Coronary artery (tissue), 2 donors: ENCODE measurements around the gene ABRACL.
A peak's percentile ranks its signal among the peaks of the same experiment; 100 is the strongest.

Experiments used
- DNase-seq: peaks from one replicate; pipeline ENCODE4 v3.0.0-alpha.2; 2017; ENCODE audit warnings: low spot score
- H3K27ac ChIP-seq, 2 donors: fragments of 200-600 bp; sonication (generic); one replicate each; pipeline ENCODE4 v1.5.1; 2016 to 2019
- H3K4me3 ChIP-seq: fragments of 200-600 bp; sonication (generic); 2 replicates; pipeline ENCODE4 v1.5.1; 2016; ENCODE audit warnings: mild to moderate bottlenecking, moderate library complexity
- CTCF ChIP-seq: fragments of 200-600 bp; sonication (generic); IDR thresholded peaks from one replicate; pipeline ENCODE4 v1.5.1; 2019; ENCODE audit warnings: antibody characterized with exemption

ABRACL gene

DNA sequence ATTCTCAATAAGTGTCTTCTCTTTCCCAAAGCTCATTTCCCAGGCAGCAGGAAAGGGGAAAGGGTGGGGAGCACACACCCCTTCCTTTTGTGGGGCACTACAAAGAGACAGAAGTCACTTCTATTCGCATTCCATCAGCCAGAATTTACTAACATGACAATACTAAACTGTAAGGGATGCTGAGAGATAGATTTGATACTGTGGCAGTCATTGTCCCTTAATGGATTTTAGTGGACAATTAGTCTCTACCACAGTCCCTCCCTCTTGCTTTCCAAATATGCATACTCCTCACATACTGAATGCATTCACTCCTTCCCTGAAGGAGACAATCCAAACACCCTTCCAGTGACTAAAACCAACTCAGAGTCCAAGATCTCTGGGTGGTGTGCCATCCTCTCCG lies 50.5 kb downstream of the ABRACL start:
- no peak for TF ChIP-seq CTCF
- no peak for DNase-seq
- Histone ChIP-seq H3K4me3 (no peak overlapping the region), H3K27ac (no peak overlapping the region)

DNA sequence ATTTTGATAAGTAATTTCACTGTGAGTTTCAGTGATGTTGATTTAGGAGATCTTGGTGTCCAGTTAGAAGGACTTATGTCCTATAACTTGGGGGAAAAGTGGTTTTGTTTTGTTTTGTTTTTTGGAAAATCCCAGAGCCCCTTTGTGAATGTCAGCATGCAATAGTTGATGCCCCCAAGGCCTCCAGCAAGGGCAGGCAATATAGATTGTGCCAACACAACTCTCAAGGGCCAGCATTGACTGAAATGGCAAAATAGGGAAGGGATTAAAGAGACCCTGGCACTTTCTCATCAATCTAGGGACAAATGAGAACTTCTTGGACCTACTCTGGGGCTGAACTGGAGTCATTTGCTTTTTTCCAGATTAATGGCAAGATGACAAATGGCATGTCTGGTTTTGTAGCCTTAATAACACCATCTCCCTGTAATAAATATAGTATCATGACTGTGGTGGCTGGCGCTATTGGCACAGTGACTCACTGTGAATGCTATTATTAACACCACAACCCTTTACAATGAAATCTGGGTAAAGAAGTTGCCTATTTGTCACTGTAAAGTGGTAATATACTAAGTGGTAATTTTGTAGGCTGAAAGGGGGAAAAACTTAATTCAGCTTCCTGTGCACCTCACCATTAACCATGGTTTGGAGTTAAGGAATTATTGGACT lies 51.8 kb downstream of the ABRACL start:
- Histone ChIP-seq H3K4me3 (no peak overlapping the region), H3K27ac (peak overlapping the region in 1 of 2 donors; percentile 22)
- no peak for TF ChIP-seq CTCF
- no peak for DNase-seq

GRCh38 chr6:139081471-139081870 lies 52.9 kb downstream of the ABRACL start:
- TF ChIP-seq CTCF: no peak
- Histone ChIP-seq H3K27ac (no peak overlapping the region), H3K4me3 (no peak overlapping the region)
- no peak for DNase-seq

DNA sequence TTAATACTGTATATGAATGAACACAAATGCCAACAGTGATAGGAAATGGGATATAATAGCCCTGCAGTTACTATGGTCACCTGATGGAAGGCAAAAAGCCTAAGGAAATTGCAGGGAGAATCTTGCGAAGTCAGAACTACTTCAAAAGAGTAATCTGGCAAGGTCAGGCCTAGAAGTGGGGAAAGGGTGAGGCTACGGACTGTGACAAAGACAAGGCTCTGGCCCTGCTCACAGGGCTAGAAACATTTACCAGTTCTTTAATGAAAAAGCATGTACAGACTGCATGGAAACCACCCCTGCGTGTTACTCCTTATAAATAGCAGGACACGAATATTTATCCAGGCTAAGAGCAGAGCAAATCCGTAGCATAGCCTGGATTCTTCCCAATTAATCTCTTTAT lies 53.8 kb downstream of the ABRACL start:
- TF ChIP-seq CTCF: no peak
- DNase-seq: no peak

DNA sequence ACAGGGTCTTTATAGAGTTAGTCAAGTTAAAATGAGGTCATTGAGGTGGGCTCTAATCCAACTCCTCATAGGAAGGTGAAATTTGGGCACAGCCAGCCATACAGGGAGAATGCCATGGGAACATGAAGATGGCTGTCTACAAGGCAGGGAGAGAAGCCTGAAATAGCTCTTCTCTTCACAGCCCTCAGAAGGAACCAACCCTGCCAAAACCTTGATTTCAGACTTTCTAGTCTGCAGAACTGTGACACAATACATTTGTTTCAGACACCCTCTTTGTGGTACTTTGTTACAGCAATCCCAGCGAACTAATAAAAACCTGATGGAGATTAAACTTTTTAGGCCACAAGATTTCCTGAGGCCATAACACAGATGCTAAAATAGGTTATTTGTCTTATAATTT lies 63.3 kb downstream of the ABRACL start:
- TF ChIP-seq CTCF: no peak
- DNase-seq: no peak
- Histone ChIP-seq H3K27ac (no peak overlapping the region), H3K4me3 (no peak overlapping the region)

More for the DNA sequence above, 53.8 kb downstream of the ABRACL start:
- H3K27ac ChIP-seq: no peak overlapping the region
- H3K4me3 ChIP-seq: no peak overlapping the region
